ENCODE data around the gene UBE2K.

GRCh38 chr4:39702716-39703115, 4.8 kb downstream of the UBE2K start:
- TF ChIP-seq SP1 (IDR thresholded peaks at IDR 0.05; ENCODE audit: low read depth) (no peak), RAD21 (IDR thresholded peaks at IDR 0.05; ENCODE audit: low read depth) (no peak), POLR2AphosphoS5 (IDR thresholded peaks at IDR 0.05; ENCODE audit: low read depth, low read length) (no peak), SIN3A (IDR thresholded peaks at IDR 0.05; ENCODE audit: low read depth) (no peak), EGR1 (IDR thresholded peaks at IDR 0.05; ENCODE audit: low read depth) (no peak), POLR2A (IDR thresholded peaks at IDR 0.05; ENCODE audit: borderline replicate concordance, extremely low read depth, insufficient read depth, insufficient read length) (no peak), JUND (IDR thresholded peaks at IDR 0.05) (no peak), ELF1 (IDR thresholded peaks at IDR 0.05; ENCODE audit: borderline replicate concordance, low read depth) (no peak), TCF7L2 (IDR thresholded peaks at IDR 0.05; ENCODE audit: borderline replicate concordance, extremely low read depth, insufficient read depth, insufficient read length) (no peak), ZFX (IDR thresholded peaks at IDR 0.05) (no peak), EZH2 (IDR thresholded peaks at IDR 0.05) (no peak)
- TF ChIP-seq, protein P1, sequence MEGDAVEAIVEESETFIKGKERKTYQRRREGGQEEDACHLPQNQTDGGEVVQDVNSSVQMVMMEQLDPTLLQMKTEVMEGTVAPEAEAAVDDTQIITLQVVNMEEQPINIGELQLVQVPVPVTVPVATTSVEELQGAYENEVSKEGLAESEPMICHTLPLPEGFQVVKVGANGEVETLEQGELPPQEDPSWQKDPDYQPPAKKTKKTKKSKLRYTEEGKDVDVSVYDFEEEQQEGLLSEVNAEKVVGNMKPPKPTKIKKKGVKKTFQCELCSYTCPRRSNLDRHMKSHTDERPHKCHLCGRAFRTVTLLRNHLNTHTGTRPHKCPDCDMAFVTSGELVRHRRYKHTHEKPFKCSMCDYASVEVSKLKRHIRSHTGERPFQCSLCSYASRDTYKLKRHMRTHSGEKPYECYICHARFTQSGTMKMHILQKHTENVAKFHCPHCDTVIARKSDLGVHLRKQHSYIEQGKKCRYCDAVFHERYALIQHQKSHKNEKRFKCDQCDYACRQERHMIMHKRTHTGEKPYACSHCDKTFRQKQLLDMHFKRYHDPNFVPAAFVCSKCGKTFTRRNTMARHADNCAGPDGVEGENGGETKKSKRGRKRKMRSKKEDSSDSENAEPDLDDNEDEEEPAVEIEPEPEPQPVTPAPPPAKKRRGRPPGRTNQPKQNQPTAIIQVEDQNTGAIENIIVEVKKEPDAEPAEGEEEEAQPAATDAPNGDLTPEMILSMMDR (IDR thresholded peaks at IDR 0.05 in 2 of 3, conservative IDR thresholded peaks at IDR 0.05 in 1 of 3; ENCODE audit: borderline replicate concordance in 1 of 3, insufficient read depth in 1 of 3, low read depth in 2 of 3, low read length in 2 of 3) = no peak
- TF ChIP-seq, protein P2, sequence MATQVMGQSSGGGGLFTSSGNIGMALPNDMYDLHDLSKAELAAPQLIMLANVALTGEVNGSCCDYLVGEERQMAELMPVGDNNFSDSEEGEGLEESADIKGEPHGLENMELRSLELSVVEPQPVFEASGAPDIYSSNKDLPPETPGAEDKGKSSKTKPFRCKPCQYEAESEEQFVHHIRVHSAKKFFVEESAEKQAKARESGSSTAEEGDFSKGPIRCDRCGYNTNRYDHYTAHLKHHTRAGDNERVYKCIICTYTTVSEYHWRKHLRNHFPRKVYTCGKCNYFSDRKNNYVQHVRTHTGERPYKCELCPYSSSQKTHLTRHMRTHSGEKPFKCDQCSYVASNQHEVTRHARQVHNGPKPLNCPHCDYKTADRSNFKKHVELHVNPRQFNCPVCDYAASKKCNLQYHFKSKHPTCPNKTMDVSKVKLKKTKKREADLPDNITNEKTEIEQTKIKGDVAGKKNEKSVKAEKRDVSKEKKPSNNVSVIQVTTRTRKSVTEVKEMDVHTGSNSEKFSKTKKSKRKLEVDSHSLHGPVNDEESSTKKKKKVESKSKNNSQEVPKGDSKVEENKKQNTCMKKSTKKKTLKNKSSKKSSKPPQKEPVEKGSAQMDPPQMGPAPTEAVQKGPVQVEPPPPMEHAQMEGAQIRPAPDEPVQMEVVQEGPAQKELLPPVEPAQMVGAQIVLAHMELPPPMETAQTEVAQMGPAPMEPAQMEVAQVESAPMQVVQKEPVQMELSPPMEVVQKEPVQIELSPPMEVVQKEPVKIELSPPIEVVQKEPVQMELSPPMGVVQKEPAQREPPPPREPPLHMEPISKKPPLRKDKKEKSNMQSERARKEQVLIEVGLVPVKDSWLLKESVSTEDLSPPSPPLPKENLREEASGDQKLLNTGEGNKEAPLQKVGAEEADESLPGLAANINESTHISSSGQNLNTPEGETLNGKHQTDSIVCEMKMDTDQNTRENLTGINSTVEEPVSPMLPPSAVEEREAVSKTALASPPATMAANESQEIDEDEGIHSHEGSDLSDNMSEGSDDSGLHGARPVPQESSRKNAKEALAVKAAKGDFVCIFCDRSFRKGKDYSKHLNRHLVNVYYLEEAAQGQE (IDR thresholded peaks at IDR 0.05; ENCODE audit: low read depth) = no peak
